ENCODE data around the gene STK38L. TPM values are rescaled to one million over a fixed set of nuclear protein-coding genes. Genes with fewer than 3 reads are reported as not detected.

Gene STK38L
- total and polyA plus RNA-seq, 9 of the 15 experiments (the other 6 are each of a cell fraction or from before 2014, with no cell fraction given): 2.6 to 10.7 (median 6.9) TPM

DNA sequence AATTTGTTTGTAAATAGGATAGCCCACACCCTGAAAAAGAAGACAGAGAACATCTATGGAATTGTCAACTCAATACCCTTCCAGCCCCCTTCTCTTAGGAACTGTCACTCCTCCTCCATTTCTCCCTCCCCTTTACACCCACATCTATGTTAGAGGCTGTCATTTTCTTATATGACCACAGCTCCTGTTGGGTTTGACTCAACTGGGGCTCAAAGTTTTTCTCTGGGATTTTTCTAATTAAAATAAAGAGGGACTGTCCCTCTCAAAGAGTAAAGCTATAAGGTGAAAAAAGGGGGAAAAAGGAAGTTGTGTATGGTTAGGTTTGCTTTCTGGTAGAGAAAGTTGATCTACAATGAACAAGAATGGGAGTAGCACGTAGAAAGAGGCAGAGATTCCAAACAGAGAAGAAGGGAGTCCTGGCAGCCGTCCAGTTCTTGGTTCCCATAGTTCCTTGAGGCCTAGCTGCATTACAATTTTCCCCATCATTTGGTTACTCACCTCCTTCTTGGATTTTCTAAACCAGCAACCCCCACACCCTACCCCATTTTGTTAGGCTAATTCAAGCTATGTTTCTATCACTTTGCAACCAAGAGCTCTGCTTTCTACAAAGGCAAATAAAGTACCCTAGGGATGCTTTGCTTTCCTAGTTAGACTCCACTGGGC, 44.3 kb upstream of the STK38L start:
- Histone ChIP-seq H3K9ac (ENCODE audit: insufficient read depth in 1 of 2, low read depth in 2 of 2, low read length in 2 of 2) (no peak overlapping the region), H4K20me1 (replicated peaks; ENCODE audit: control insufficient read depth, insufficient read depth, low read length) (0 out of 2 replicates have a peak, but pooled peaks cover 2% of the 10 kb centered on the region), H3K36me3 (ENCODE audit: control insufficient read depth, insufficient read depth, low read length) (no peaks in the 10 kb centered on the region), H3K27ac (ENCODE audit: extremely low read depth, low read depth, low read length) (no peak overlapping the region), H3K9me3 (replicated peaks; ENCODE audit: control insufficient read depth, insufficient read depth, low read depth, low read length) (no peaks in the 10 kb centered on the region), H3K9me1 (ENCODE audit: control insufficient read depth, insufficient read depth, low read length) (no peaks in the 10 kb centered on the region), H3K27me3 (ENCODE audit: control insufficient read depth in 2 of 2, insufficient read depth in 2 of 2, low read length in 2 of 2) (peaks cover 0 to 8% of the 10 kb centered on the region in 2 experiments; a peak in 2 of 5 replicates), H3K4me3 (no peak overlapping the region), H2AFZ (ENCODE audit: low read depth, low read length) (no peak overlapping the region), H3K79me2 (ENCODE audit: control insufficient read depth, insufficient read depth, low read length) (no peaks in the 10 kb centered on the region), H3K4me2 (ENCODE audit: insufficient read depth, low read length) (no peak overlapping the region), H3K4me1 (replicated peaks in 1 of 2; ENCODE audit: control insufficient read depth in 2 of 2, insufficient read depth in 2 of 2, low read length in 2 of 2) (no peaks in the 10 kb centered on the region)
- TF ChIP-seq ZNF766 (CRISPR knock-in tag; conservative IDR thresholded peaks at IDR 0.05) (no peak), MTA1 (IDR thresholded peaks at IDR 0.05; ENCODE audit: borderline replicate concordance) (no peak), ZNF507 (tag; conservative IDR thresholded peaks at IDR 0.05) (no peak), ELF4 (CRISPR knock-in tag; IDR thresholded peaks at IDR 0.05) (no peak), U2AF1 (optimal IDR thresholded peaks at IDR 0.05; ENCODE audit: low read depth, low read length) (no peak), MBD2 (IDR thresholded peaks at IDR 0.05; ENCODE audit: borderline replicate concordance, low read depth) (no peak), ZNF395 (CRISPR knock-in tag; IDR thresholded peaks at IDR 0.05) (no peak), HDAC8 (tag; IDR thresholded peaks at IDR 0.05) (no peak), CBX3 (IDR thresholded peaks at IDR 0.05; ENCODE audit: borderline replicate concordance in 1 of 2, low read length in 2 of 2) (no peak), GABPA (tag; conservative IDR thresholded peaks at IDR 0.05; ENCODE audit: low read depth) (no peak), XRCC4 (IDR thresholded peaks at IDR 0.05; ENCODE audit: extremely low read depth, insufficient read depth, insufficient read length) (no peak), SREBF2 (CRISPR knock-in tag; IDR thresholded peaks at IDR 0.05) (no peak), KDM5B (IDR thresholded peaks at IDR 0.05; ENCODE audit: insufficient replicate concordance, low read depth, low read length) (no peak), HNRNPK (IDR thresholded peaks at IDR 0.05; ENCODE audit: low read depth, low read length, poor library complexity, severe bottlenecking) (no peak), ADNP (tag; IDR thresholded peaks at IDR 0.05) (no peak), SETDB1 (IDR thresholded peaks at IDR 0.05; ENCODE audit: low read length) (no peak)
- TF ChIP-seq, protein P1, sequence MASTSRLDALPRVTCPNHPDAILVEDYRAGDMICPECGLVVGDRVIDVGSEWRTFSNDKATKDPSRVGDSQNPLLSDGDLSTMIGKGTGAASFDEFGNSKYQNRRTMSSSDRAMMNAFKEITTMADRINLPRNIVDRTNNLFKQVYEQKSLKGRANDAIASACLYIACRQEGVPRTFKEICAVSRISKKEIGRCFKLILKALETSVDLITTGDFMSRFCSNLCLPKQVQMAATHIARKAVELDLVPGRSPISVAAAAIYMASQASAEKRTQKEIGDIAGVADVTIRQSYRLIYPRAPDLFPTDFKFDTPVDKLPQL (IDR thresholded peaks at IDR 0.05; ENCODE audit: extremely low read depth, insufficient read length): no peak
- ATAC-seq: no peak
- CTCF ChIA-PET (ENCODE audit: low intra/inter-chr PET ratio): no interaction called here
- POLR2A ChIA-PET: interaction anchor here (0.5 to 1.2 kb wide), 3 partner anchors 13 to 371 kb away, joined by 3 read pairs; no protein-coding TSS in a partner anchor
- DNase-seq (ENCODE audit: extremely low read depth in 1 of 4, low spot score in 3 of 4): no peak
- in situ Hi-C loops (cut with MboI) (no loop called here), intact Hi-C loops (cut with micrococcal nuclease) (no loop called here)
- no TSS peak for BruUV-seq (replicated peaks)
- FAIRE-seq: no peak
- 0% methylated on average over 2 of the region's 2 CpGs for WGBS (ENCODE audit: insufficient coverage, low coverage, missing lambda C conversion rate)

Data from K562 (cell line).